GM19239 (cell line): ENCODE results near the gene PRKCE.

ENCODE experiments used
- DNase-seq: peaks from one replicate; pipeline ENCODE4 v3.0.0; 2011; ENCODE audit warnings: low spot score; ENCODE audit not compliant: insufficient read length
- FAIRE-seq: peaks from 2 replicates; lab custom pipeline; 2011; peaks lifted over from hg19 to GRCh38; lab: Jason Lieb, UNC

Gene PRKCE

DNA sequence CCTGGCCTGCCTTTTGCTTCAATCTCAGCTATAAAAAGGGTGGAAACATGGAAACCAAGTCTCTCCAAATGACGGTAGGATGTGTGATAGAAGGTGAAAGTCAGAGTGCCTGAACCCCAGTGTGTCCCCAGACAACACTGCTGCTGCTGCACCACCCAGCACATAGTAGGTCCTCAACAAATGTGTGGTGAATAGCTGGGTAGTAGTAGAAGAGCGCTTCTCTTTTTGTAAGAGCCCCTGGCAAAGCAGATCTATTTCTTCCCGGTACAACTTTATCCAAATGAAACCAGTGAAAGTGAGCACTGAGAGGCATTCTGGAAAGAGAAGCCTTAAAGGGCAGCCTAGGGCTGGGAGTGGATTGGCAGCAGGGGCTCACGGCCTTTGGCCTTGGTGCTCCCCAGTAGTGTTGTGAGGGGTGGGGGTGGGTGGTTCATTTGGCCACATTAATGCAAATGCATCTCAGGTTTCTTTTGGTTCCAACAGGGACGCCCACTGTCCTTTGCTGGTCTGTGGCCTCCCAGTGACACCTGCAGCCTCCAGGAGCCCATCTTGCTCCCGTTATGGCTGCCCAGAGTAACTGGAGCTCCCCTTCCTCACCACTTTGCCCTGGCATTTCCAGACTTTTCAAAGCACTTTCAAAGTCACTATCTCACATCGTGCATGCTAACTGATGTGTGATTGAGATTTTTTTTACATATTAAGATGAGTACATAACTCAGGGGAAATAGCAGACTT, 341.4 kb downstream of the PRKCE start:
- no peak for FAIRE-seq

DNA sequence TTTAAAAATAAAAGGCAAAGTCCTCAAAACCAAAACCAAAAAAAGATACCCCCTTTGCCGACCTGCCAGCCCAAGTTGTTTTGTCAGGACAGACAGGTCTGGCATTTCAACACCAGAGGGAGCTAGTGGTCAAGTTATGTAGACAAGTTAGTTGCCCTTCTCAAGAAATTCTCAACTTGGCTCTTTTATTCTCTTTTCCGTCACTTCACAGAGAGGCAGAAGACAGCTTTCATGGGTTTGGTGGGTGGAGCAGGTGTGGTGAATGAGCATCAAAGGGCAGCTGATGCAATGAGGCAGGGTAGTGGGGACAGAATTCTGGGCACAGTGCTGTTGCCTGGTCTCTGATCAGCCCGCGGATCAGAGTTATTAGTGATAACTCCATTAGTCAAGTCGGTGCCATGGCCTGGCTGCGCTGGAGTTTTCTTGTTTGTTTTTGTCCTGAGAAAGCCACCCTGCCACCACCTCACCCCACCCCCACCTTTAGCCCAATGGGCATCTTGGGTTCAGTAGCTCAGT, 342.1 kb downstream of the PRKCE start:
- DNase-seq (no peak), FAIRE-seq (peak; percentile 94)

More for the DNA sequence above, 341.4 kb downstream of the PRKCE start:
- DNase-seq = no peak

DNA sequence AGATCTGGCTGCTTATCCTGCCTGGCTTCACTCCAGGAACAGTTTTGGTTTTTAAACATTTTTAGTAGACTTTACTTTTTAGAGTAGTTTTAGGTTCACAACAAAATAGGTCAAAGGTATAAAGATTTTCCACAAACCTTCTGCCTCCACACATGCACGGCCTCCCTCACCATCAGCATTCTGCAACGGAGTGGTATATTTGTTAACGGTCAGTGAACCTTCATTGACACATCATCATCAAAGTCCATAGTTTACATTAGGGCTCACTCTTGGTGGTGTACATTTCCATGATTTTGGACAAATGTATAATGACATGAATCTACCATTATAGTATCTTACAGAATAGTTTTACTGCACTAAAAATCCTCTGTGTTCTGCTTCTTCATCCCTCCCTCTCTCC, 342.6 kb downstream of the PRKCE start:
- DNase-seq (no peak), FAIRE-seq (no peak)

DNA sequence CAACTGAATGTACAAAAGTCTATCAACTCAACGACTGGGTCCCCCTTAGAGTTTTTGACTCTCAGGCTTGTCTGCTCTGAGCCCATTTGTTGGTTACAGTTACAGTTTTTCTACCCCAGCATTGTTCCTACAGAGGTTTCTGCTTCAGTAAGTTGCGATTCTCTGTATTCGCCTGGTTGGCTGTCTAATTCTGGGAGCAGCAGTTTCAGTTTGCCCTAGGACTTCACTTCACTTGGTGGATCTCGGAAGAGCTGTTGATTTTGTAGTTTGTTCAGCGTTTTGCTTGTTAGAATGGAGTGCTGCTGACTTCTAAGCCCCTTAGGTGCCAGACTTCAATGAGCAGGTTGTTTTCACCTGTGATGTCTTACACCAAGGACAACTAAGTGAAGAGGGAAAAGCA, 349.2 kb downstream of the PRKCE start:
- no peak for DNase-seq
- FAIRE-seq = no peak

DNA sequence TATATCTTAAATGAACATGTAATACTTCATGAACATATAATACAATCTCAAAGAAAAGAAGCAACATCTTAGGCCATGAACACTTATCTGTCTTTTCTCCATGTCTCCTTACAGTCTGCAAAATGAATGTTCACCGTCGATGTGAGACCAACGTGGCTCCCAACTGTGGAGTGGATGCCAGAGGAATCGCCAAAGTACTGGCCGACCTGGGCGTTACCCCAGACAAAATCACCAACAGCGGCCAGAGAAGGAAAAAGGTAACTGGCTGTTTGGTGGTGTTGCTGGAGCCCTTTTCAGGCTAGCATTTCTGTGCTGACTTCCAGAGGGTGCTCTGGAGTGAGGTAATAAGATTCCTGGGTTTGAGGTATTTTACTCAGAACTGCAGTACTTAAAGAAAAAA, 349.8 kb downstream of the PRKCE start:
- FAIRE-seq = no peak
- DNase-seq = no peak

DNA sequence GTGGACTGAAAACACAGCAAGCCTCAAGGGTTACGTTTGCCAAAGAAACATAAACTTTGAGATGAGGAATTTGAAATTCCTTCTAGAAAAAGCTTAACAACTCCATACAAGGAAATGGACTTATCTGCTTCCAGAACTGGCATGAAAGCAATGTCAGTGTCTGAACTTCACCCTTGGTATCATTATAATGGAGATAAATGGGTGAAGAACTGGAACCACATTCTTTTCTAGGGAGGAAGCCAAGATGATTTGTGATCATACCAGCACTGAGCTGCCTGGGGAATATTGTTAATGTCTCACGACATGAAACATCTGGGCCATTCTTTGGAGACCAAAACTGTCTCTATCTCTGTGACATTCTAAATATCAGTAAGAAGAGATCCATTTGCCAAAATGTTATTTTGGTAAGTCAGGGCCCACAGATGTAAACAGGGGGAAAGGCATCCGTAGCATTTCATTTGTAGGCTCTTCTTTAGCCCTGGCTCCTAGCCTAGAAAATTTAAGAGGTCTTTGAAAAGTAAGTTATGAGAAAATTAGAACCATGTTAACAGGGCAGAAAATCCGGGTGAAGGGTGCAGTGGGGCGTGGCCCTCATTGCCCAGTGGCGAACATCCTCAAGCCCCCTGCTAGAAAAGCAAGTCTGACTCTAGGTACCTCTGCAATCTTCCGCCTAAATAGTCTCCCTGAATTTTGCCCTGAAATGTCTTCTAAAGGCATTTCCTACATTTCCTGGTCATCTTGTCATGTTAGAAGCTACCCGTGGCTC, 350.4 kb downstream of the PRKCE start:
- FAIRE-seq (no peak), DNase-seq (no peak)

DNA sequence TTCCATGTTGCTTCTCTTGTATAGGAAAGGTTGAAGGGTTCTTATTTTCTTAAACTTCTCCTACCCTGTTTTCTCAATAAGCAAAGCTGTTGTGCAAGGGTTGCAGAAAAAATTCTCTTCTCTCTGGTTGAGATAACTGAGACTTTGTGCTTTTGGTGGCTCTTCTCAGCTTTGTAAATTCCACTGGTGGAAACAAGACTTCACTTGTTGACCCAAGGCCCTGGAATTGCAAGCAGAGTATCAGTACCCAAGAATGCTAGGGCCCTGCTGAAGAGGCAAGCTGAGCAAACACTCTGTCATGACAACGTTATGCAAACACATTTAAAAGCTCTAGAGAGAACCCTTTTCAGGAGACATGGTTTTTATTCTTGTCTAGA, 351.0 kb downstream of the PRKCE start:
- FAIRE-seq (no peak), DNase-seq (no peak)

DNA sequence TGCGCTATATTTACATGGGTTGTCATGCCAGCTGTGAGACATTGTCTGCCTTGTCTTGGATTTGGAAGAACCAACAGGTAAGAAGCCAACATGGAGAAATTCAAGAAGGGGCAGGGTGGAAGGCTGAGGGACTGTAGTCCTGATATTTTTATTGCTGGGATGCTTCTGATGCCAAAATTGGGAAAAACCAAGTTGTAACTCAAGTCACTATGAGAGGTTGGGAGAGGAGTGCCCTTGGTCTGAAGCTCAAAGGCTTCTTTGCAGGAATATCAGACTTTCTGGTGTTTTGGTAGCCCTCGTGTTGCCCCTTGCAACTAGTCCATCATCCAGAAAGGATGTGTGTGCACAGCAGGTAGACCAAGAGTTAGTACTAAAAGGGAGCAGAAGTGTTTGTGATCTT, 351.5 kb downstream of the PRKCE start:
- DNase-seq (no peak), FAIRE-seq (no peak)

DNA sequence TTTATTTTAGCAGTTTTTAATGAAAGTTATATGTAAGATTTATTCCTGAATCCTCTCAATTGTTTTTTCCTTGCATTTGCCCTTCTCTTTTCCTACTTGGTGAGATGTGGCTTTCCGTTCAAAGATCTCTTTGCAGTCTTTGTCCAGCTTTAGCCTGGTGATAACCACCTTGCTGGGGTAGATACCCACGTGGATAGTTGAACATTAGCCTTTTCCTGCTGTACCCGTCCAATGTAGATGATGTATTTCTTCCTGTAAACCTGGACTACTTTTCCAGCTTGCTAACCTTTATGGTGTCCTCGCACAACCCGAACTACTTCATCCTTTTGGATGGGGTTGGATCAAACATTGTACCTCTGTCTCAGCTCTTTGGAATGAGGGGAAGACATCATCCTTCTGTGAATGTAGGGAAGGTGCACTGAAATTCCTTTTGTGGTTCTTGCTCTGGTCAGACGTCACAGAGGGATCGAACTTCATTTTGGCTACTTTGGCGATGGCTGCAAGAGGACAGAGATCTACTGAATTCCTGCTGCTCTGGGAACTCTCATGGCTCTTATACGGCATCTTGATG, 352.5 kb downstream of the PRKCE start:
- DNase-seq (no peak), FAIRE-seq (no peak)

DNA sequence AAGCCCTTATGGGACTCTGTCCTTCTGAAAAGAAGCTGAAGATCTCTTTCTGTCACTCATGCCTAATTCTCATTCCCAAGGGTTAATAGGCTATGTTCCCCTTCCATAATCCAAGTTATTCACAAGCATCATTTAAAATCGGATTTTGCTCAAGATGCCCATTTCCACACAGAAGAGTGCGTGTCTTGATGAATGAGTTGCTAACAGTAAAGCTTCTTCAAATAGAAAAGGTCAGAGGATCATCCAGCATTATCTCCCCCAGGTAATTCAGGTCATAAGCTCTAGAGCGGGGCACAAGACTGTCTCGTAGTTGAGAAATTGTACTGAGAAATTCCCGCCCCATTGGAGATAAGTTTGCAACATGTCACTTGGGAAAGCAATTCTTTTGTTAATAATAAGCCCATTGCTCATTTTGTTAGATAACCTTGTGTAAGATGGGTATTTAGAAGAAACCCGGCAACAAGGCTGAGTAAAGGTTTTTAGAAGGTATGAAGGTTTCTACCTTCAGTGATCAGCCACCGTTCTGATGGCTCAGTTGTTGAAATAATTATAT, 355.1 kb downstream of the PRKCE start:
- DNase-seq (no peak), FAIRE-seq (no peak)

DNA sequence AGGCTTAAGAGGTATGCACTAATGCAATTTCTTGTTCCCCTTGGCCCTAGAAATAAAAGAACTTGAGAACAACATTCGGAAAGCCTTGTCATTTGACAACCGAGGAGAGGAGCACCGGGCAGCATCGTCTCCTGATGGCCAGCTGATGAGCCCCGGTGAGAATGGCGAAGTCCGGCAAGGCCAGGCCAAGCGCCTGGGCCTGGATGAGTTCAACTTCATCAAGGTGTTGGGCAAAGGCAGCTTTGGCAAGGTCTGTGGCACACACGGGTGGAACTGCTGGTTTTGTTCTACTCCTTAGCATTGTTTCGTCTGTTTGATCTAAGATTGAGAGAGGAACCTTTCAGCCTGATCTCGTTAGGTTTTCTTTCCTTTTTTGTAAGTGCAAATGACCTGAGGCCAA, 355.9 kb downstream of the PRKCE start:
- DNase-seq = no peak
- FAIRE-seq = no peak

DNA sequence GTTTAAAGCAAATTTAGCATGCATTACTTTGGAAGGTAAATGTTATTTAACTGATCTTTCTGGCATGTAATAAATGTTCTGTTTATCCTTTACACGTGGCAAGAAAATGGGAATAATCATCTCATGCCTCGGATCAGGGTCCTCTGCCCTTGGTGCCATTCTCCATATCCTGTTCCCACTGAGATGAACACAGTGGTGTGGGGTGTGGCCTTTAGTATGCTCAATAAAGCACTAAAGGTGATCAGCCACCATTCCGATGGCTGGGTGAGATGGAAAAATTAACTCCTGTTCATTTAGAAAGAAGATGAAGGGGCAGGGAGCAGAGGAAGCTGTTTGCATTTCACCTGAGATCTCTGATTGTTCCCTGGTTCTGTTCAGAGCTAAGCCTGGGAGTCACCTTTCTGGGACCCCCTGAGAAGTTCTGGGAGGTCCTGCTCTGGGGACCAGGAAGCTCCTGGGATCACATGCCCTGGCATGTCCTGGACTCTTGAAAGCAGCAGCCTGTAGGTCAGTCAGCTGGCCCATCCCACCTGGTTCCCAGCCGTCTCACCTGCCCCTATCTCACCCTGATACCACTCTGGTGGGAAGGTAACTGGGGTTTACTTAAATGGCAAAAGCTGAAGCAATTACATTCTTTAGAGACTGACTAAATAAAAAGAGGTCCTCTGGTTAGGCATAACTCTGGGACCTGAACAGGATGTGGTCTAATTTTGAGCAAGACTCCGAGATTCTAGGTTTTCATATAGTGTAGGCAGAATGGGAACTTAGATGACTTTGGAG, 356.8 kb downstream of the PRKCE start:
- no peak for FAIRE-seq
- no peak for DNase-seq

DNA sequence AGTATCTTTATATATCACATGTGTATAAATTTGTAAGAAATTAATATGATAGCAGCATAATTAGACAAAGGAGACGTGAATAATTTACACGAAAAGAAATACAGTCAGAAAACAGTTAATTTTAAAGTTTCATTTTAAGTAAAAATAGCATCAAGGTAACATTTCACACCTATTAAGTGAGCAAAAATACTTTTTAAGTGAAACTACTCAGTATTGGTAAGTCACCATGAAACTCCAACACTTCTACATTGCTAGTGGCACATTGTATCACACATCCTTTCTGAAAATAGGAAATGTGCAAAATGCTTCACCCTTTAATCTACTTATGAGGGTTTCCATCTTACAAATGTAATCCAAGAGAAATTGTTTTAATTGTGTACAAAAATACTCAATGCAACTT, 357.8 kb downstream of the PRKCE start:
- no peak for DNase-seq
- peak; percentile 11 for FAIRE-seq

DNA sequence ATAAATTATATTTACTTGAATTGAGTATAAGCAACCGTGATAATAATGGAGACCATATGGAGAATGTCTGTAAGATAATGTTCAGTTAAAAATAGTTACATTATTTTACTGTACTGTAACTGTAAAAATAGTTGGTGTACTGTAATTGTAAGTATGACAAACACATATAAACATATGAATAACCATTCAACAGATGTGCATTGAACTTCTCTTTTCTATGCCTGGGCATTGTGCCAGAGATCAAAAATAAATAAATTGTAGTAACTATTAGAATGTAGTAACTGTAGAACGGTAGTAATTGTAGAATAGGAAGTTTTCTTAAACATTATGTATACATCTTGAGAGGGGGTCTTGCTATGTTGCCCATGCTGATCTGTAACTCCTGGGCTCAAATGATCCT, 358.3 kb downstream of the PRKCE start:
- DNase-seq (no peak), FAIRE-seq (no peak)

DNA sequence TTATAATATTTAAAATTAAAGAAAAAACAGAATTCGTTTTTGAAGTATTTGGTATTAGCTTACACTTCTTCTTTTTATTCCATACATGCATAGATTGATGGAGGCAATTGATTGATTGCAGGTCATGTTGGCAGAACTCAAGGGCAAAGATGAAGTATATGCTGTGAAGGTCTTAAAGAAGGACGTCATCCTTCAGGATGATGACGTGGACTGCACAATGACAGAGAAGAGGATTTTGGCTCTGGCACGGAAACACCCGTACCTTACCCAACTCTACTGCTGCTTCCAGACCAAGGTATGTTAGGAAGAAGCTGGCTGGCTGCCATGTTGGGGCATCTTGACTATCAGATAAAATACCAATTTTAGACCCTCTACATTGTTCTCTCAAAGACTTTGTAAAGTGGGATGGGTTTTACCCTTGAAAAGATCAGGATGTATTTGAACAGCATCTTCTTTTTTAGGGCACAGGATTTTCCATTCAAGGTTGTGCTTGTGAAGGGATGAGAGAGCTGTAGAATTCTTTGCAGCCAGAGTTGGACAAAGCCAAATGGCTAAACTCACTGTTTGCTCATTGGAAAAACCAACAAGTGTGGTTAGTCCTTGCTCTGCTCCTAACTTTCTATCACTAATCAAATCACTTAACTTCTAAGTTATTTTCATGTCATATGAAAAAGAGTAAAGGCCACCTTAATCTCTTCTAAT, 358.9 kb downstream of the PRKCE start:
- DNase-seq = no peak
- FAIRE-seq = no peak

DNA sequence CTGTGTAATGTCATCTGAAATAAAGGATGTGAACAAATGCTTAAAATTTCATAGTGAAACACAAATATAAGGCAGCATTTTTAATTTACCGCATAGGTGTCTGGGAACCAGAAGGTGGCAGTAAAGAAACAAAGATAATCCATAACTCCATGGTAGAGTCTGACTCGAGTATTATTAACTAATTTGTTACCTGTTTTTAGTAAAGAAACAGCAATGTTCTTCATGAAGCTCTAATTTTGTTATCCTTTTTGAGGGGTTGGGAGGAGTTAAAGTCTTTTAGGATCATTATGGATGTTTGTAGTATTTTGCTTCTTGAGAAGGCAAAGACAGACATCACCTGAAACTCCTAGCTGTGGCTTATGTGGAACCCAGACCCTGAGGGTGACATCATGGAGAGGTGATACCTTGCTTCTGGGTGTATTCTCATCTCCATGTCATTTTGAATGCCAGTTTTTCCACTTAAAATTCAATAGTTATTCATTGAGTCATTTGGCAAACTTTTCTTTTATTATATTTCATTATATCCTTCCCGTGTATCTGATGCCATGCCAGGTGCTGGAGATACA, 359.5 kb downstream of the PRKCE start:
- DNase-seq = no peak
- peak; percentile 76 for FAIRE-seq

DNA sequence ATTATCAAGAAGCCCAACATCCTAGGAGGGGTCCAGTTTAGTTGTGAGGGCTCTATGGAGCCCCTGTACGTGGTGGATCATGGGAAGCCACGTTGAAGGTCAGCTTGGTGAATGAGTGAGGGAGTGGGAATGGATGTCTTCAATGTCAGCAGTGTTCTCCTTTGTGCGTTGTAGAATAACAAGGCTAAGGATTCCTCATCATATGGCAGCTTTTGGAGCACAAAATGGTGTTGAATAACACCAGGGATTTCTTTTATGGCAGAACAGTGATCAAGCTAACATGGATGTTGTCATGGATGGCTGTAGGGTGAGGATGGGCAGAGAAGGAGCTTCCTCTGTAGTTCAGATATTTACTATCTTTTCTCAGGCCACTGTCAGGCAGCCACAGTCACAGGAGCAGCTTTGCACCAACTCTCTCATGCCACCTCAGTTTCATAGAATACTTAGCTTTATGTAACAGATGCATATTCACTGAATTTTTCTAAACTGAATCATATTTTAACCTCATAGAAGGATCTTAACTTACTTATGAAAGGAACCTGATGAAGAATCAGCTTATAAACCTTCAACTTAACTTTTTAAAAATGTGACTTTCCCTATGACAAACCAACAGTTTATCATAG, 361.3 kb downstream of the PRKCE start:
- DNase-seq (no peak), FAIRE-seq (no peak)

DNA sequence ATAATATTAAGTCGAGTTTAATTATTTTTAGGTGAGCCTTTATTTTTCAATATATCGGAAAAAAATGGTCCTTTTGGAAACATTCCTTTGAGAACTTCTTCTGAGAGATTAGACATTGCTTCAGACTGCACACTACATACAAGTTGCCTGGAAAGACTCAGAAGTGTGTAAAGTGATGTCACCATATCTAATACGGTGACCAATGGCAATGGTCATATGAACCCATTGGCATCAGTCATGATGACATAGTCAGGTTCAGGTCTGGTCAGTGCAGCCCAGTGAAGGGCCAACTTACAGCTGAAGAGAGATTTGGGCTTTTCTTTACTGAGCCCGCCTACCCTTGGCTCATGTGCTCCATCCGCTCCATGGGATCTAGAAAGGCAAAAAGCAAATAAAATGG, 362.3 kb downstream of the PRKCE start:
- no peak for DNase-seq
- FAIRE-seq = no peak
